GM12872 (cell line): ENCODE measurements around the gene ASF1A.

Source experiments
- CTCF ChIP-seq: IDR thresholded peaks from 3 replicates; pipeline ENCODE4 v1.5.1; 2011; ENCODE audit warnings: low read depth, mild to moderate bottlenecking, low read length, moderate library complexity; ENCODE audit not compliant: insufficient read depth

The ASF1A gene

GRCh38 chr6:118952683-118953082 lies 58.7 kb downstream of the ASF1A start:
- TF ChIP-seq CTCF, result no peak

- TF ChIP-seq CTCF, result no peak
Observed at GRCh38 chr6:118953391-118953790, 59.4 kb downstream of the ASF1A start.
